ENCODE results near the gene MCF2L. TPM values are rescaled to one million over a fixed set of nuclear protein-coding genes. Genes with fewer than 3 reads are reported as not detected.

The MCF2L gene
- polyA plus RNA-seq, 4 donors = 13.6 to 38.5 (median 31.1) TPM

DNA sequence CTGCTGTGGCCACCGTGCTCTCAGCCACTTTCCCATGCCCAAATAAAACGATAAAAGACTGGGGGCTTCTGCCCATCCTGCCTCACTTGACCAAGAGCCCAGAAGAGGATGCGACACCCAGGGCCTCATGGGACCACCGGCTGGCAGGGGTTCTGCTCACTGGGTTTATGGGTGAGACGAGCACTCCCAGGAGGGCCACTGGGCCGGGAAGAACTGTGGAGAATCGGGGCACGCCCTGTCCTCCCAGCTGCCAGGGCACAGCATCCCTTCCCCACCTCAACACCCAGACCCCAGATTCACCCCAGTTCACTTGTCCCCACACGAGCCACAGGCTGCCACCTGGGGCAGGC is 148.9 kb downstream of the MCF2L start:
- DNase-seq (ENCODE audit: low read depth in 4 of 4, low spot score in 3 of 4) = no peak

DNA sequence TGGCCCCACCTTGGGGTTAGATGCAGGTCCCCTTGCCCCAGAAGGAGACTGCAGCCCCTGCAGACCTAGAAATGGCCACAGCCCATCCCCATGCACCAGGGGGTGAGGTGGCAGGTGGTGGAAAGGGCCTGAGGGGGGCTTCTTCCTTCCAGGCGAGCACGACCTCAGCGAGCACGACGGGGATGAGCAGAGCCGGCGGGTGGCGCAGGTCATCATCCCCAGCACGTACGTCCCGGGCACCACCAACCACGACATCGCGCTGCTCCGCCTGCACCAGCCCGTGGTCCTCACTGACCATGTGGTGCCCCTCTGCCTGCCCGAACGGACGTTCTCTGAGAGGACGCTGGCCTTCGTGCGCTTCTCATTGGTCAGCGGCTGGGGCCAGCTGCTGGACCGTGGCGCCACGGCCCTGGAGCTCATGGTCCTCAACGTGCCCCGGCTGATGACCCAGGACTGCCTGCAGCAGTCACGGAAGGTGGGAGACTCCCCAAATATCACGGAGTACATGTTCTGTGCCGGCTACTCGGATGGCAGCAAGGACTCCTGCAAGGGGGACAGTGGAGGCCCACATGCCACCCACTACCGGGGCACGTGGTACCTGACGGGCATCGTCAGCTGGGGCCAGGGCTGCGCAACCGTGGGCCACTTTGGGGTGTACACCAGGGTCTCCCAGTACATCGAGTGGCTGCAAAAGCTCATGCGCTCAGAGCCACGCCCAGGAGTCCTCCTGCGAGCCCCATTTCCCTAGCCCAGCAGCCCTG is 149.4 kb downstream of the MCF2L start:
- no peak for DNase-seq (ENCODE audit: low read depth in 4 of 4, low spot score in 3 of 4)

DNA sequence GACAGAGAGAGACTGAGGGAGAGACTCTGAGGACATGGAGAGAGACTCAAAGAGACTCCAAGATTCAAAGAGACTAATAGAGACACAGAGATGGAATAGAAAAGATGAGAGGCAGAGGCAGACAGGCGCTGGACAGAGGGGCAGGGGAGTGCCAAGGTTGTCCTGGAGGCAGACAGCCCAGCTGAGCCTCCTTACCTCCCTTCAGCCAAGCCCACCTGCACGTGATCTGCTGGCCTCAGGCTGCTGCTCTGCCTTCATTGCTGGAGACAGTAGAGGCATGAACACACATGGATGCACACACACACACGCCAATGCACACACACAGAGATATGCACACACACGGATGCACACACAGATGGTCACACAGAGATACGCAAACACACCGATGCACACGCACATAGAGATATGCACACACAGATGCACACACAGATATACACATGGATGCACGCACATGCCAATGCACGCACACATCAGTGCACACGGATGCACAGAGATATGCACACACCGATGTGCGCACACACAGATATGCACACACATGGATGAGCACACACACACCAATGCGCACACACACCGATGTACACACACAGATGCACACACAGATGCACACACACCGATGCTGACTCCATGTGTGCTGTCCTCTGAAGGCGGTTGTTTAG is 150.3 kb downstream of the MCF2L start:
- DNase-seq (ENCODE audit: low read depth in 4 of 4, low spot score in 3 of 4) = no peak

DNA sequence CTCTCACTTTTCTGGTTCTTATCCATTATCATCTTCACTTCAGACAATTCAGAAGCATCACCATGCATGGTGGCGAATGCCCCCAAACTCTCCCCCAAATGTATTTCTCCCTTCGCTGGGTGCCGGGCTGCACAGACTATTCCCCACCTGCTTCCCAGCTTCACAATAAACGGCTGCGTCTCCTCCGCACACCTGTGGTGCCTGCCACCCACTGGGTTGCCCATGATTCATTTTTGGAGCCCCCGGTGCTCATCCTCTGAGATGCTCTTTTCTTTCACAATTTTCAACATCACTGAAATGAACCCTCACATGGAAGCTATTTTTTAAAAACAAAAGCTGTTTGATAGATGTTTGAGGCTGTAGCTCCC is 150.8 kb downstream of the MCF2L start:
- DNase-seq (ENCODE audit: low read depth in 4 of 4, low spot score in 3 of 4) = no peak

DNA sequence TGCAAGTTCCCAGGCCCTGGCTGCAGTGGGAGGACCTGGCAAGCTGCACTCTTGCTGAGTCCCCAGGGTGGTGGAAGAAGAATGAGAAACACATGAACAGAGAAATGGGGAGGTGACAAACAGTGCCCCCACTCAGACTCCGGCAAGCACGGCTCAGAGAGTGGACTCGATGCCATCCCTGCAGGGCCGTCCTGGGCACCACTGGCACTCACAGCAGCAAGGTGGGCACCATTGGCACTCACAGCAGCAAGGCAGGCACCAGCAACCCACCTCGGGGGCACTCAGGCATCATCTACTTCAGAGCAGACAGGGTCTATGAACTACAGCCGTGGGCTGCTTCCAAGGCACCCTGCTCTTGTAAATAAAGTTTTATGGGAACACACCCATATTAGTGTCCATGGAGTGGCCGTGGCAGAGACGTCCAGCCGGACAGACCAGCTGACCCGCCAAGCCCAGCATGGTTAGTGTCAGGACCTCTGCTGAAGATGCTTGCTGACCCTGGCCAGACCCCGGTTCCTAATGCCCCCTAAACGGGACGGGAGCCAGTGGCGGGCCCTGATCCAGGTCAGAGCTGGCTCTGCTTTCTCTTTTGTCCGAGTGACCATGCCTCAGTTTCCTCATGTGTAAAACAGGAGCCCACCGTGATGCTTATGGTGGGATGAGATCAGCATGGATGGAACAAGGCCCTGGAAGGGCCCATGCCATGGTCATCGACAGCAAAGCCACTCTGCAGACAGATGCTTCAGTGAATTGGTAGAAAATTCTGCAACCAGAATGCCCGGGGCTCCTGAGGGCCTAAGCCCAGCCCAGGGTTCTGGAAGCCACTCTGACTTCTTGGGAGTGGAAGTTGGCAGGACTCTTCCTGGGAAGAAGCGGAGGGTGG is 151.5 kb downstream of the MCF2L start:
- DNase-seq (ENCODE audit: low read depth in 4 of 4, low spot score in 3 of 4) = no peak

DNA sequence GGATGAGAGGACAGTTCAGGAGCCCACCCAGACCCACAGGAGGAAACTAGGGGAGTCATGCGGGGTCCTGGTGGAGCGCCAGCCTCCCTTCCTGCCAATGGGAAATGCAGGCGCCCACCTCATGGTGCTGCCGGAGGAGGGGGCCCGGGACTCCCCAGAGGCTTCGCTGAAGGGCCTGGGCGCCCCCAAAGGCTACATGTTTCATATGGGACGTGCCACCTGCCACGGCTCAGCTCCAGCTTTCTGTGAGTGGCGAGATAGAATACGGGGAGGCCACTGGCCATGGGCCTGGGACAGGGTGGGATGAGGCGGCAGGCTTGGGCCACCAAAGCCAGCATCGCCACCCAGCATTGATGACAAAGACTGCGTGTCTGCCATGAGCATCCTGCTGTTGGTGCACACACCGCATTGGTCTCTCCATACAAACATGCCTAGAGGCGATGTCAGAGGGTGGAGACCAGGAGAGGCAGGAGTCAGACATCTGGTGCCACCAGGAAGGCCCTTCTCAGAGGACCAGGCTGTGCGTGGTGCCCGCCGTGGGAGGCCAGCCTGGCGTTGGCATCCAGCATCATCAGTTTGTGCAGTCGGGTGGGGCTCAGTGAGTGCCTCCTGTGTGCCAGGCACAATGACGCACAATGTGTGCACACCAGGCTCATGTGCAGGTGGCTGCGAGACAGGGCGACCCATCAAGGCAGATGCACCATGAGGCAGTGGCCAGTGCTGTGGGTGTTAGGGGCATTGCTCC is 152.3 kb downstream of the MCF2L start:
- DNase-seq (ENCODE audit: low read depth in 4 of 4, low spot score in 3 of 4) = no peak

DNA sequence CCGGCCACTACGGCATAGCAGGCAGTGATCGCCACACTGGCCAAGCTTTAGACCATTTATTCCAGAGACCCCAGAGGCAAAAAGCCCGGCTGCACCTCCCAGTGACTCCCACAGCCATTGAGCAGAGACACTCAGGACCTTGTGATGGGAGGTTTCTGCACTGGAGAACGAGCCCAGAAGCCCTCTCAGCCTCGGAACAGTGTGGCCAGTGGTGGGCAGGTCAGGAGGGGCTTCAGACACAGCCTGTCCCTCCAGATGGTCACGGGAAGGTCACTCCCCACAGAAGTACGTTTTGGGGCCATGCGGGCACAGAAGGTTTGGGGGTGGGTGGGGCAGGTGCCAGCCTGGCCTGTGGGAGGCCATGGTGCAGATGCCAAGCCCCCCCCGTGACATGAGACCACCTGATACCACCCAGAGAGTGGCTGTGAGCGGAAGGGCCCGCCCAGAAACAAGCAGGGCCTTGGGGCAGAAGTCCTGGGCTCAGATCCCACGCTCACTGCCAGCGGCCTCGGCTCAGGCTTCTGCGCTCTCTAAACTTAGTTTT is 153.0 kb downstream of the MCF2L start:
- DNase-seq (ENCODE audit: low read depth in 4 of 4, low spot score in 3 of 4) = no peak

DNA sequence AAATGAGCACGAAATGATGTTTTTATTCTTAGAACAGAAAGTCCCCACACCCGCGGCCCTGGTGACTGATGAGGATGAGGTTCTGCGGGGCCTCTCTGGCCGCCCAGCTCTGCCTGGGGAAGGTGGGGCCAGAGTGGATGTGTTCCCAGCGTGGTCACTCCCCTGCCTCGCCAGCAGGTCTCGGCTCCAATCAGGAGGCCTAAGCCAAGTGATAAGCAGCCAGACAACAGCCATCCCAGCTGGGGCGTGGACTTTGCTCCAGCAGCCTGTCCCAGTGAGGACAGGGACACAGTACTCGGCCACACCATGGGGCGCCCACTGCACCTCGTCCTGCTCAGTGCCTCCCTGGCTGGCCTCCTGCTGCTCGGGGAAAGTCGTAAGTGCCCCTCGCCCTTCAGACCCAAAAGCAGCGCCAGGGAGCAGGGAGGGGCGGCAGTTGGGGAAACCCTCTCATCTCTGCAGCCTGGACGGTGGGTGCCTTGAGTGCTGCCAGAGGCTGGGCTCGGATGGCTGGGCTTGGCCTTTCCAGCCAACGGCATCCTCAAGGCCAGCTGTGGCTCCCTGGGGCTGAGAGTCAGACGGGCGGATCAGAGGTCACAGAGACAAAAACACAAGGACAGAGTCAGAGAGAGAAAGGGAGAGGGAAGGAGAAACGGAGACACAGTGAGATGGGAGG is 153.7 kb downstream of the MCF2L start, which contains the start of gene F10:
Gene F10, plus strand, starts transcription at position 250 of the 676 bp plus-strand sequence. Its CDS starts 57 bp downstream, at position 307.
- peak in 3 of 4 donors; percentile 43 to 56 (median 46) for DNase-seq (ENCODE audit: low read depth in 4 of 4, low spot score in 3 of 4)

DNA sequence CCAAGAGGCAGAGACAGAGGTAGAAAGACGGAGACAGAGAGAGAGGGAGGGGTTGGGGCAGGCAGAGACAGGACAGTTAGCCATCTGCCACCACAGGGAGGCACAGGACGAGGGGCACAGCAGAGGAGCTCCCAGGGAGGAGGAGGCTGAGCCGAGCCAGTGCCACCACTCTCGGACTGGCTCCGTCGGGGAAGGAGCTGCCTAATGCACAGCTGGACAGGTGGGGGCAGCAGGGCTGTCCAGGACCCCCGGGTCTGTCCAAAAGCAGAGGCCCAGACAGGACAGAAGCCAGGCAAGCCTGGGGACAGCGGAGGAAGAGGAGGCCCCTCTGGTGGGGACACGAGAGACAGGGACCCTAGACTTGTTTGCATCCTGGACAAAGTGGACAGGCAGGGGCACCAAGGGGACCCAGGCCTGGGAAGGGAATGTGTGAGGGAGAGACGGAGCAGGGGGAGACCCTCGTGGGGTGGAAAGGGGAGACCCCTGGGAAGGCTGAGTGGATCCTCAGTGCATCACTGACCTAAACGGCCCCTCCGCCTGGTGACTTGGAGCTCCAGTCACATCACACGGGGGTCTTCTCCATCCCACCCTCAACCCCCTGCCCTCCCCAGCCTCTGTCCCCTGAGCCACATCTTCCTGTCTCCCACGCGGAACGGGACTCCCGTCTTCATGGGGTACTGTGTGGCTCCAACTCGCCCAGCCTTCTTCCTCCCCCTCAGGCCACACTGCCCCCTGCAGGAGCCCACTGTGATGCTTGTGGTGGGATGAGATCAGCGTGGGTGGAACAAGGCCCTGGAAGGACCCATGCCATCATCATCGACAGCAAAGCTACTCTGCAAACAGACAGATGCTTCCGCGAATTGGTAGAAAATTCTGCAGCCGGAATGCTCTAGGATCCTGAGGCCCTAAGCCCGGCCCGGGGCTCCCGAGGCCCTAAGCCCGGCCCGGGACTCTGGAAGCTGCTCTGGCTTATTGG is 154.5 kb downstream of the MCF2L start:
- DNase-seq (ENCODE audit: low read depth in 4 of 4, low spot score in 3 of 4) = no peak

DNA sequence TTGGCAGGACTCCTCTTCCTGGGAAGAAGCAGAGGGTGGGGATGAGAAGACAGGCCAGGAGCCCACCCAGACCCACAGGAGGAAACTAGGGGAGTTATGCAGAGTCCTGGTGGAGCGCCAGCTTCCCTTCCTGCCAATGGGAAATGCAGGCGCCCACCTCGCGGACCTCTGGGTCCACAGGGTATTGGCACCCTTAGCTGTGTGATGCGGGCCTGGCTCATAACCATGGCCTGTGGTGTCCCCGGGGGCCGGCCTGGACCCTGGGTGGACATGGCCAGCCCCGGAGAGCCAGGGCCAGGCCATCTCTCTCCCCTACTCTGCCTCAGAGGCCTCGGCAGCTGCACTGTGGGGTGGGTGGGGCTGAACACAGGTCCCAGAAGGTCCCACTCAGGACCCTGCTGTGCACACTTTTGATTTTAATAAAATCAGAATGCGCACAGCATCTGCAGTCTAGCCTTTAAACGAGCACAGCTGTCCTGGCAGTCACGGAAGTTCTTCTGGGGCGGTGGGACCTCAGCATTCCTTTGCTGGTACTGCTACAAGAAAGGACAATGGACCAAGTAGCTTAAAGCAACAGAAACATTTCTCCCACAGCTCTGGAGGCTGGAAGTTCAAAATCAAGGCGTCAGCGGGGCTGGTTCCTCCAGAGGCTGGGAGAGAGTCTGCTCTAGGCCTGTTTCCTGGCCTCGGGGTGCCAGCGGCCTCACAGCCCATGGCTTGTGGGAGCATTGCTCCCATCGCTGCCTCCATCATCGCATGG is 155.4 kb downstream of the MCF2L start:
- no peak for DNase-seq (ENCODE audit: low read depth in 4 of 4, low spot score in 3 of 4)

DNA sequence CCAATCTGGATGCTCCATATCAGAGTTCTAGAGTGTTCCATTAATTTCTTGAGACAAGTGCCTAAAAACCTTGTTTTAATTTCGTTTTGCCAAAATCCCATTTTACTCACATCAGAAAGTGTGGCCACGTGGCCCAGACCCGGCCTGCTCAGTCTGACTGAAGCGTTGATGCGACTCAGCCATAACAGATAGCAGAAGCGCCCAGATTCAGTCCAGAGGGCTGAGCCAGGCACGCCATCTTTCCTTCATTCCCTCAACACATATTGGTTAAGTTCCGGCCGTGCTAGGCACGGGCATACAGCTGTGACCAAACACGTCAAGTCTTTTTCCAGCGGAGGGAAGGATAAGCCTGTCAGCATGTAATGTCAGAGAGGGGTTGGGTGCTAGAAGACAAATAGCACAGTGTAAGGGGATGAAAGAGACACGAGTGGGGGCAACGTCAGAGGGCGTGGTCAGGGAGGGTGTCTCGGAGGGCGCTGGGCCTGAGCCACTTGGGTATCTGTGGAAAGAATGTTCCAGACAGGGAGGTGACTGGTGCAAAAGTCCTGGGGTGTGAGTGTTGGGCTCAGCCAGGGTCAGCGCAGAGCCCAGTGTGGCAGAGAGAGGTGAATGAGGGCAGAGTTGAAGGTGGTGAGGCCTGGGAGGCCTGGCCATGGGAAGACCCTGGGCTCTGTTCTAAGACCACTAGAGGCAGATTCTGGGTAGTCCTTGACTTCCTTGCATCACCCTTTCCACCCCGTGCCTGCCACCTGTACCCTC is 156.7 kb downstream of the MCF2L start:
- no peak for DNase-seq (ENCODE audit: low read depth in 4 of 4, low spot score in 3 of 4)

DNA sequence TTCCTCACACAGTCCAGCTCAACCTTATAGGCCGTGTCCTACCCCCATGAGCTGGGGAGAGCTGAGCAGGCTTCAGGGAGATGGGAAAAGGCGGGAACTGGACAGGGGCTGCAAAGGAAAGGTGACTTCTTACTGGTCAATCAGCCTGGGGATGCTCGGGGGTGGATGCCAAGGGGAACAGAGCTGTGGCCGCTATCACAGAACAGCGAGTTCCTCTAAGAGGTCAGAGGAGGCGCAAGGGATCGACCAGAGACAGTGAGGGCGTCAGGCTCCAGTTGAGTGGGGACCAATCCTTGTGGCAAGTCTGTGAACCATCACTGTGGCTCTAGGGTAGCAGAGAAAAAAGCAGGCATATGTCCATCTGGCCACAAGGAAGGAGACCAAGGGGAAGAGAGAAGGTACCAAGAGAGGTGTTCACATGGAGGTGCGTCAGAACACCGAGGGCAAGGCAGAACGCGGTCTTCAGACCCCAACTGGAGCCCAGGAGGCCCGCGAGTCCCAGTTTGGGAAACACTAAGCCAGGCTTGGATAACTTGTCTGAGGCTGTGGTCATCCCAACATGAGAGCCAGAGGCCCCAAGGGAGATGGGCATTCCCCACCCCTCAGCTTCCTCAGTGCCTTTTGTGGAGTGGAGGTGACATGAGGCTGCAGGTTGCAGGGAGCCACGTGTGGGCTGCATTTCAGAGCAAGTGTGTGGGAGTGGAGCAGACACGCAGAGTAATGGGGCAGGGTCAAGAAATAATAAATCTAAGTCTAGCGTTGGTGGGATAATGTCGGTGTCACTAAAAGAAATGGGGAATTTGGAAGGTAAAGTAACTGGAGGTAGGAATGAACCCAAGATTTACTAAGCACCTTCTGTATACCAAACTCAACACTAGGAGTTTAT is 157.5 kb downstream of the MCF2L start:
- no peak for DNase-seq (ENCODE audit: low read depth in 4 of 4, low spot score in 3 of 4)

DNA sequence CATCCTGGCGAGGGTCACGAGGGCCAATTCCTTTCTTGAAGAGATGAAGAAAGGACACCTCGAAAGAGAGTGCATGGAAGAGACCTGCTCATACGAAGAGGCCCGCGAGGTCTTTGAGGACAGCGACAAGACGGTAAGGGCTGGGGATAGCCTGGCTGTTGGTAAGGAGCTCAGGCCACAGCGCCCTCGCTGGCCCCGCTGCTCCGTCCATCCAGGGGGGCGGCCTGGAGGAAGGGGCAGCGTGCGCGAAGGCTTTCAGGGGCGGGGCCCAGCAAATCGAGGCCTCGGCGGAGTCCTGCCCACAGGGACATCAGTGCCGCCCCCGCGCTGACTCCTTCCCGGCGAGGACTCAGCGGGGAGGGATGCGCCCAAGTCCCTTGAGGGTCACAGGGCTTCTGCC is 160.5 kb downstream of the MCF2L start:
- no peak for DNase-seq (ENCODE audit: low read depth in 4 of 4, low spot score in 3 of 4)

DNA sequence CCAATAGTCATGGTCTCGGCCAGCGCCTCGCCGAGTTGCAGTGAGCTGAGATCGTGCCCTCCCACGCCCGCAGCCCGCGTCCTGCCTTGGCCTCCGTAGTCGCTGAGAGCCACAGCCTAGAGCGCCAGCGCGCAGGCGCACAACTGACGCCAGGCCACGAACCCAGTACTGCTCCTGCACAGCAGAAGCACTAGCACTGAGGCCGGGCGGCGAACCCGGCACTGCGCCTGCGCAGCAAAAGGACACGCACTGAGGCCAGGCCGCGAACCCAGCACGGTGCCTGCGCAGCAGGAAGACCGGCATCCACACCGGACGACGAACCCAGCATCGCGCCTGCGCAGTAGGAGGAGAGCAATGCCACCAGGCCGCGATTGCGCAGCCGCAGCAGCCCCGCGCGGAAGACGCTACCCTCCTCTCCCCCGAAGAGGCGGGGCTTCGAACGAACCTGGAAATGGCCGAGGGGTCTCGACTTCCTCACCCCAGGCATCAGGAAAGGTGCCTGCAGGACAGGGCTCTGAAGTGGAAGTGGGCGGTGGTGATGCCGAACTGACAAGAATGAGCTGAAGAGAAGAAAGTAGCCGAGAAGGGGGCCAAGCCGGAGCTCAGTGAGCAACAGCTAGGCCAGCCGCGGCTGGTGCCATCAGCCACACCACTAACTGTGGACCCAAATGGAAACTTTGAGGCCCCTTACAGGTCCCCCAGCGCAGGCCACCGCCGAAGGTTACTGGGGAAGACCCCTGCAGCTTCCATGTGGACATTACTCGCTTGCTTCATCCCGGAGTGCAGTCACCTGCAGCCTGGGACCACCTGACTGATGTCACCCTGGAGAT is 161.1 kb downstream of the MCF2L start:
- no peak for DNase-seq (ENCODE audit: low read depth in 4 of 4, low spot score in 3 of 4)

DNA sequence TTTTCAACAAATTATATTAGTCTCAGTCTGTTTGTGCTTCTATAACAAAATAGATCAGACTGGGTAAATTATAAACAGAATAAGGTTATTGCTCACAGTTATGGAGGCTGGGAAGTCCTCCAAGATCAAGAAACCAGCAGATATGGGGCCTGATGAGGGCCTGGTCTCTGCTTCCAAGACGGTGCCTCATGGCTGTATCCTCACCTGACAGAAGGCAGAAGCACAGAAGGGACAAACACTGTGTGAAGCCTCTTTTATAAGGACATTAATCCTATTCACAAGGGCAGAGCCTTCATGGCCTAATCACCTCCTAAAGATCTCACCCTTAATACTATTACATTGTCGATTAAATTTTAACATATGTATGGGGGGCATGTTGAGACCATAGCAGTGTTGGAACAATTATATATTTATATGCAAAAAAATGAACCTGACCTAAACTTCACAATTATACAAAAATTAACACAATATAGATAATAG is 166.3 kb downstream of the MCF2L start:
- DNase-seq (ENCODE audit: low read depth in 4 of 4, low spot score in 3 of 4) = no peak

All from left renal pelvis (tissue), 4 donors.